Measurements from ENCODE around the gene TDRKH. TPM values are rescaled to one million over a fixed set of nuclear protein-coding genes. Genes with fewer than 3 reads are reported as not detected.
A peak's percentile ranks its signal among the peaks of the same experiment; 100 is the strongest.

The TDRKH gene
- total RNA-seq, 5 donors from 2014 or later (not counting 1 experiment from before 2014, with no cell fraction given), result 9.6 to 26.3 (median 22.1) TPM

DNA sequence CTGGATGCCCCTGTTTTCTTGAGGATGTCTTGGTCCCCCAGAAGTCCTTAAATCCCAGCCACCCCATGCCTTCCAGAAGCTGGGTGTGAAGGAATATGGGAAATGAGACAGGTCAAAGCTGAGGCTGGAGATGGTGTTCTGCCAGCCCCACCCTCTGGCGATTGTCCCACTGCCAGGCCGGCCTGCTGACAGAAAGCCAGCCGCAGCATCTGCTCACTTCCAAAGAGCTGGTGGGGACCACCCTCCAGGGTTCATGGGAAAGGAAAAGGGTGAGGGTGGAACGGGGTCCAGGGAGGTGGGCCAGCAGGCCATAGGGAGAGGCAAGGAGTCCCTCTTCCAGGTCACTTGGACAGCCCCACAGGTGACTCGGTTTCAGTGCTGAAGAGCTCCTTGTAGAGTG, 16.8 kb upstream of the TDRKH start:
- no peaks in the 10 kb centered on the region for H3K36me3 Mint-ChIP-seq
- ATAC-seq (replicated peaks in 1 of 4) (no peak), DNase-seq (no peak)
- Histone ChIP-seq H3K4me1 (ENCODE audit: control insufficient read depth in 1 of 2, extremely low read depth in 1 of 2, insufficient read depth in 2 of 2, low read length in 2 of 2) (no peaks in the 10 kb centered on the region), H3K27me3 (replicated peaks in 1 of 2; ENCODE audit: control insufficient read depth in 2 of 2, extremely low read depth in 1 of 2, insufficient read depth in 2 of 2, low read length in 1 of 2) (no peaks in the 10 kb centered on the region), H3K36me3 (ENCODE audit: control insufficient read depth in 2 of 2, extremely low read depth in 1 of 2, insufficient read depth in 1 of 2, low read length in 1 of 2) (peaks cover 0 to 2% of the 10 kb centered on the region in 2 donors), H3K4me3 (ENCODE audit: control insufficient read depth in 1 of 2, extremely low read depth in 1 of 2, low read length in 1 of 2) (no peak overlapping the region), H3K9me3 (no peaks in the 10 kb centered on the region), H3K27ac (ENCODE audit: low read length) (no peak overlapping the region)
- ChIA-PET CTCF (no interaction called here), POLR2A (no interaction called here)
- no peak overlapping the region for H3K4me3 Mint-ChIP-seq
- WGBS (ENCODE audit: insufficient coverage), result 90% methylated on average over 5 of the region's 5 CpGs
- H3K4me1 Mint-ChIP-seq, result peaks cover 0 to 5% (median 0%) of the 10 kb centered on the region in 3 donors
- no peaks in the 10 kb centered on the region for H3K9me3 Mint-ChIP-seq
- H3K27ac Mint-ChIP-seq, result no peak overlapping the region
- no peaks in the 10 kb centered on the region for H3K27me3 Mint-ChIP-seq

DNA sequence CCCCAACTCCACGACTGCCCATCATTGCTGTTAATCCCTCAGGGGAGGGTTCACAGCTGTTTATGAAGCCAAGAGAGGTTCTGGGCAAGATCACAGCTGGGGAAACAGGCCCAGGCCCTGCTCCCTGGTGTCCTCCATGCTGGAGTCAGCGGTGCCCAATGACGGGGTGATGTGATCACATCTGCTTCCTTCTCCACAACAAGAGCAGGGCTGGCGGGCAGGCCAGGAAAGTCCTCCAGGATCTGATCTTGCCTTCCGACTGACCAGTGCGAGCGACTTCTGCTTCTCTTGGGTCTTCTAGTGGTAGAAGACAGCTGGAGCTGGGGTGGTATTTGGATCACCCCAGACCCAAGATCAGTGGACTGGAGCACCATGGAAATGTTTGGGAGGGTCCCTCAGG, 15.9 kb upstream of the TDRKH start:
- H3K9me3 ChIP-seq, result no peaks in the 10 kb centered on the region
- peaks cover 0 to under 1% of the 10 kb centered on the region in 2 experiments for H3K4me1 ChIP-seq (ENCODE audit: control insufficient read depth in 1 of 2, extremely low read depth in 1 of 2, insufficient read depth in 2 of 2, low read length in 2 of 2)
- no peaks in the 10 kb centered on the region for H3K9me3 Mint-ChIP-seq
- no peaks in the 10 kb centered on the region for H3K36me3 Mint-ChIP-seq
- ChIA-PET POLR2A (no interaction called here), CTCF (no interaction called here)
- ATAC-seq (replicated peaks in 1 of 4), result no peak
- no peak for DNase-seq
- H3K27ac ChIP-seq (ENCODE audit: low read length), result no peak overlapping the region
- no peaks in the 10 kb centered on the region for H3K27me3 ChIP-seq (replicated peaks in 1 of 2; ENCODE audit: control insufficient read depth in 2 of 2, extremely low read depth in 1 of 2, insufficient read depth in 2 of 2, low read length in 1 of 2)
- H3K4me3 Mint-ChIP-seq, result no peak overlapping the region
- peaks cover 0 to 5% (median 0%) of the 10 kb centered on the region in 3 donors for H3K4me1 Mint-ChIP-seq
- H3K36me3 ChIP-seq (ENCODE audit: control insufficient read depth in 2 of 2, extremely low read depth in 1 of 2, insufficient read depth in 1 of 2, low read length in 1 of 2), result peaks cover 0 to 2% of the 10 kb centered on the region in 2 donors
- no peaks in the 10 kb centered on the region for H3K27me3 Mint-ChIP-seq
- WGBS (ENCODE audit: insufficient coverage), result 100% methylated on average over 5 of the region's 7 CpGs
- H3K27ac Mint-ChIP-seq, result no peak overlapping the region
- H3K4me3 ChIP-seq (ENCODE audit: control insufficient read depth in 1 of 2, extremely low read depth in 1 of 2, low read length in 1 of 2), result no peak overlapping the region

DNA sequence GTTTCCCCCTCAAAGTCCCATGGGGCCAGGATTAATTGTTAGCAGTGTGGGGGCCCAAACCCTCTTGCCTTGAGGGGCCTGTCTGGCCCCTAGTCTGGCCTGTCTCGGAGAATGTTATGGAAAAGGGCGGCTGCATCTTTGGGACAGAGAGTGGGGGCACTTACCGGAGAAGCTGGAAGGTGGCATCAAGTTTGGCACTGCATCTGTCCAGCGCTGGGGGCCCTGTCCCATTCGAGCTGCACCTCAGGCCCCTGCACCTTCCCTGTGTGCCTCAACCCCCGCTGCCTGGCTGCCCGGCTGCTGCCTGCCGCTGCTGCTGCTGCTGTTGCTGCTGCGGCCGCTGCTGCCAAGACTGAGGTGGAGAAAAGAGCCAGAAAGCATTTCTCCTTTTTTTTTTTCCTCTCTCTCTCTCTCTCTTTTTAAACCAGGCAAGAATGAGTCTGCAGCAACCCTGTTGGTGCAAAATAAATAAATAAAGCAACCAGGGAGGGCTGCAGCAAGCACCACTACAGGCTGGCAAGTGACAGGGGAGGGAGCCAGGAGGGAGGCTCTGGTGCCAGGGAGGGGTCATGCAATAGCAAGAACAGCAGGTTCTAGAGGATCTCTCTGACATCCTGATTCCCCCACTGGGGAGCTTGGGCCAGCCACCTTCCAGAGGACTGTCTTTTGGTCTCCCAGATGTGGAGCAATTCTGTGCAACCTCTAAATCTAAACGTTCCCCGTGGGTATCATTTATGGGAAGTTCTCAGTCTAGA, 14.9 kb upstream of the TDRKH start, which contains the start of gene LINGO4:
Gene LINGO4 (minus strand): TSS at position 354 of the 755 bp plus-strand sequence. CDS start 2,715 bp downstream, outside the sequence.
- Histone ChIP-seq H3K36me3 (ENCODE audit: control insufficient read depth in 2 of 2, extremely low read depth in 1 of 2, insufficient read depth in 1 of 2, low read length in 1 of 2) (peaks cover 0 to 2% of the 10 kb centered on the region in 2 donors), H3K27ac (ENCODE audit: low read length) (no peak within 1 kb of the TSS), H3K9me3 (no peaks in the 10 kb centered on the region), H3K4me3 (ENCODE audit: control insufficient read depth in 1 of 2, extremely low read depth in 1 of 2, low read length in 1 of 2) (no peak within 1 kb of the TSS), H3K4me1 (ENCODE audit: control insufficient read depth in 1 of 2, extremely low read depth in 1 of 2, insufficient read depth in 2 of 2, low read length in 2 of 2) (peaks cover 0 to 10% of the 10 kb centered on the region in 2 experiments), H3K27me3 (replicated peaks in 1 of 2; ENCODE audit: control insufficient read depth in 2 of 2, extremely low read depth in 1 of 2, insufficient read depth in 2 of 2, low read length in 1 of 2) (peaks cover 0 to 8% of the 10 kb centered on the region in 2 experiments)
- Mint-ChIP-seq H3K36me3 (no peaks in the 10 kb centered on the region), H3K4me3 (no peak within 1 kb of the TSS), H3K4me1 (peaks cover 5 to 10% (median 6%) of the 10 kb centered on the region in 3 donors), H3K9me3 (no peaks in the 10 kb centered on the region), H3K27ac (peak within 1 kb of the TSS; percentile 31 to 39), H3K27me3 (no peaks in the 10 kb centered on the region)
- ChIA-PET POLR2A (no interaction called here), CTCF (no interaction called here)
- WGBS (ENCODE audit: insufficient coverage), result 82% methylated on average over 8 of the region's 12 CpGs
- DNase-seq (no peak), ATAC-seq (replicated peaks in 1 of 4) (no peak)

DNA sequence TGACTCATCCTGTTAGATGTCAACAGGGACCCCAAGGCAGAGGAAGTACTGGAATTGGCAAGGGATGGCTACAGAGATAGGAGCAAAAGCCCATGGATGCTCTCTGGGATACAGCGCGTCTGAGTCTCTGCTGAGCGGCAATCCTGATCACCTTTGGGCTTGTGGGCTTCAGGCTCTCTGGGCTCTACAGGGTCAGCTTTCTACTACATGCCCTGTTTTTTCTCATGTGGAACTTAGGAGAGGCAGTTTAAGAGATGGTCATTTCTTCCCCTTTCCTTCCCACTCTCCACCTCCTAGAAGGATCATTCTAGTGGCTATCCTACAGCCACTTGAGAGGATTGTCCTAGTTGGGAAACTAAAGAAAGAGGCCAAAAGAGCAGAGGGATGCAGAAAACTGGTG, 13.6 kb upstream of the TDRKH start:
- no CpG with 5 or more reads among the region's 3 CpGs for WGBS (ENCODE audit: insufficient coverage)
- peaks cover 0 to 16% of the 10 kb centered on the region in 2 experiments for H3K27me3 ChIP-seq (replicated peaks in 1 of 2; ENCODE audit: control insufficient read depth in 2 of 2, extremely low read depth in 1 of 2, insufficient read depth in 2 of 2, low read length in 1 of 2)
- H3K4me3 Mint-ChIP-seq, result no peak overlapping the region
- peaks cover 0 to 11% of the 10 kb centered on the region in 2 experiments for H3K4me1 ChIP-seq (ENCODE audit: control insufficient read depth in 1 of 2, extremely low read depth in 1 of 2, insufficient read depth in 2 of 2, low read length in 2 of 2)
- no peaks in the 10 kb centered on the region for H3K9me3 Mint-ChIP-seq
- H3K4me3 ChIP-seq (ENCODE audit: control insufficient read depth in 1 of 2, extremely low read depth in 1 of 2, low read length in 1 of 2), result no peak overlapping the region
- peak overlapping the region in 1 of 2 donors; percentile 74 for H3K27ac Mint-ChIP-seq
- no peaks in the 10 kb centered on the region for H3K36me3 ChIP-seq (ENCODE audit: control insufficient read depth in 2 of 2, extremely low read depth in 1 of 2, insufficient read depth in 1 of 2, low read length in 1 of 2)
- no peak overlapping the region for H3K27ac ChIP-seq (ENCODE audit: low read length)
- H3K36me3 Mint-ChIP-seq, result peaks cover under 1% of the 10 kb centered on the region
- peaks cover 0 to 5% of the 10 kb centered on the region in 2 donors for H3K27me3 Mint-ChIP-seq
- ATAC-seq (replicated peaks in 1 of 4), result no peak
- CTCF ChIA-PET, result no interaction called here
- no peaks in the 10 kb centered on the region for H3K9me3 ChIP-seq
- H3K4me1 Mint-ChIP-seq, result peaks cover 11 to 12% (median 12%) of the 10 kb centered on the region in 3 donors
- POLR2A ChIA-PET, result no interaction called here
- DNase-seq, result no peak

DNA sequence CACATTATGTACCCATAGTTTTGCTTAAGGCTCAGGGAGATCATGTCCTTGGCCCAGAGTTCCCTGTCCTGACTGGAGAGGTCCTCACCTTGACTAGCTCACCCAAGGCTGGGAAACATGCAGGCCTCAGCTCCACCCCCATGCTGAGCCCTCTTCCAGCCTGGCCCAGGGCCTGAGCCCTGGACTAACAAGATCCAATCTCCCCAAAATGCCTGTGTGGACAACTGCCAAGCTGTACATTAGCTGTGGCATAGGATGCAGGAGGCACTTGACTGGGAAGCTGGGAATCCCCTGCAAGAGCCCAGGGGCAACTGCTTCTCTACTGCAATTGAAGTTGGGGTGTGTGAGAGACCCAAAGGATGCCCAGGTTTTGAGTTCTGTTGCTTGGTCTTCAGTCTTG, 12.9 kb upstream of the TDRKH start:
- H3K36me3 Mint-ChIP-seq, result peaks cover 5% of the 10 kb centered on the region
- peak overlapping the region in 1 of 2 donors; percentile 7 for H3K27ac Mint-ChIP-seq
- H3K27me3 Mint-ChIP-seq, result peaks cover 0 to 6% of the 10 kb centered on the region in 2 donors
- DNase-seq (no peak), ATAC-seq (replicated peaks in 1 of 4) (no peak)
- Histone ChIP-seq H3K9me3 (no peaks in the 10 kb centered on the region), H3K4me3 (ENCODE audit: control insufficient read depth in 1 of 2, extremely low read depth in 1 of 2, low read length in 1 of 2) (no peak overlapping the region), H3K27ac (ENCODE audit: low read length) (no peak overlapping the region), H3K4me1 (ENCODE audit: control insufficient read depth in 1 of 2, extremely low read depth in 1 of 2, insufficient read depth in 2 of 2, low read length in 2 of 2) (peaks cover 0 to 11% of the 10 kb centered on the region in 2 experiments), H3K27me3 (replicated peaks in 1 of 2; ENCODE audit: control insufficient read depth in 2 of 2, extremely low read depth in 1 of 2, insufficient read depth in 2 of 2, low read length in 1 of 2) (peaks cover 0 to 16% of the 10 kb centered on the region in 2 experiments), H3K36me3 (ENCODE audit: control insufficient read depth in 2 of 2, extremely low read depth in 1 of 2, insufficient read depth in 1 of 2, low read length in 1 of 2) (no peaks in the 10 kb centered on the region)
- no peak overlapping the region for H3K4me3 Mint-ChIP-seq
- H3K9me3 Mint-ChIP-seq, result no peaks in the 10 kb centered on the region
- ChIA-PET POLR2A (no interaction called here), CTCF (no interaction called here)
- peaks cover 11 to 12% (median 12%) of the 10 kb centered on the region in 3 donors for H3K4me1 Mint-ChIP-seq

DNA sequence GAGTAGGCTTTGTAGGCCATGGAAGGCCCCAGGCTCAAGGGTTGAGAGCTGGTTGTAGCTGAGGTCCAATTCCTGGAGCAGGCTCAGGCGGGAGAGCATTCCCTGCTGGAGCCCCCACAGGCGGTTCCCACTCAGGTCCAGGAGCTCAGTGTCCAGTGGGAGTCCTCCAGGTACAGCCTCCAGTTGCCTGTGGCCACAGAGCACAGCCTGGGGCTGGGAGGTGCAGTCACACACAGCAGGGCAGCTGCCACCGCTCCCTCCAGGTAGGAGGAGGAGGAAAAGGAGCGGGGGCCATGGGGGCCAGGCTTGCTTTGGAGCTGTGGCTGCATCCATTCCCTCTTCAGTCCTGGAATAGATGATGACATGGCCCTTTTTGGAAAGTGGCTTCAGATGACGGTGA, 12.1 kb upstream of the TDRKH start:
- WGBS (ENCODE audit: insufficient coverage), result 88% methylated on average over 5 of the region's 5 CpGs
- H3K4me1 Mint-ChIP-seq, result peaks cover 11 to 12% (median 12%) of the 10 kb centered on the region in 3 donors

More for the DNA sequence above, 12.1 kb upstream of the TDRKH start:
- H3K27me3 ChIP-seq (replicated peaks in 1 of 2; ENCODE audit: control insufficient read depth in 2 of 2, extremely low read depth in 1 of 2, insufficient read depth in 2 of 2, low read length in 1 of 2), result peaks cover 0 to 16% of the 10 kb centered on the region in 2 experiments
- H3K4me1 ChIP-seq (ENCODE audit: control insufficient read depth in 1 of 2, extremely low read depth in 1 of 2, insufficient read depth in 2 of 2, low read length in 2 of 2), result peaks cover 0 to 11% of the 10 kb centered on the region in 2 experiments
- Mint-ChIP-seq H3K27ac (no peak overlapping the region), H3K4me3 (no peak overlapping the region), H3K36me3 (peaks cover 5% of the 10 kb centered on the region), H3K27me3 (peaks cover 0 to 6% of the 10 kb centered on the region in 2 donors), H3K9me3 (no peaks in the 10 kb centered on the region)
- DNase-seq (no peak), ATAC-seq (replicated peaks in 1 of 4) (no peak)
- no peak overlapping the region for H3K27ac ChIP-seq (ENCODE audit: low read length)
- no peaks in the 10 kb centered on the region for H3K9me3 ChIP-seq
- ChIA-PET POLR2A (no interaction called here), CTCF (interaction anchor here in 1 of 2 donors (0.6 kb wide), 1 partner anchor 34 kb away, joined by 3 read pairs; no protein-coding TSS in a partner anchor)
- peaks cover 0 to 2% of the 10 kb centered on the region in 2 donors for H3K36me3 ChIP-seq (ENCODE audit: control insufficient read depth in 2 of 2, extremely low read depth in 1 of 2, insufficient read depth in 1 of 2, low read length in 1 of 2)
- H3K4me3 ChIP-seq (ENCODE audit: control insufficient read depth in 1 of 2, extremely low read depth in 1 of 2, low read length in 1 of 2), result no peak overlapping the region
